Glutamatergic neuron (in vitro differentiated cells): ENCODE data around the gene ELF4. TPM values are rescaled to one million over a fixed set of nuclear protein-coding genes. Genes with fewer than 3 reads are reported as not detected.

Experiments used
- DNase-seq: peaks from one replicate; pipeline ENCODE4 v3.0.0; 2022
- H3K27ac Mint-ChIP-seq: one replicate; pipeline ENCODE4 v1.8.0; 2020; ENCODE audit warnings: mild to moderate bottlenecking, mixed read lengths, inconsistent platforms; ENCODE audit not compliant: unreplicated experiment
- H3K27me3 Mint-ChIP-seq: one replicate; pipeline ENCODE4 v1.8.0; 2020; ENCODE audit warnings: mild to moderate bottlenecking, moderate library complexity, mixed read lengths, inconsistent platforms; ENCODE audit not compliant: unreplicated experiment
- H3K36me3 Mint-ChIP-seq: one replicate; pipeline ENCODE4 v1.8.0; 2020; ENCODE audit warnings: mild to moderate bottlenecking, mixed read lengths, inconsistent platforms; ENCODE audit not compliant: unreplicated experiment
- H3K4me1 Mint-ChIP-seq: one replicate; pipeline ENCODE4 v1.8.0; 2020; ENCODE audit warnings: mild to moderate bottlenecking, low read depth, mixed read lengths, inconsistent platforms; ENCODE audit not compliant: unreplicated experiment
- H3K4me3 Mint-ChIP-seq: one replicate; pipeline ENCODE4 v1.8.0; 2020; ENCODE audit warnings: mild to moderate bottlenecking, mixed read lengths, inconsistent platforms; ENCODE audit not compliant: unreplicated experiment
- H3K9me3 Mint-ChIP-seq: one replicate; pipeline ENCODE4 v1.8.0; 2020; ENCODE audit warnings: mild to moderate bottlenecking, moderate library complexity, mixed read lengths, inconsistent platforms; ENCODE audit not compliant: unreplicated experiment
- total RNA-seq: library from RNA; stranded (reverse); fragmentation: NEBNext Ultra II Directional; extraction: Animal tissue kit (Norgen Biotek cat#: 25700); gene quantifications from one replicate; pipeline ENCODE4 v1.2.1, GENCODE V29; 2021; ENCODE audit not compliant: unreplicated experiment
- TF ChIP-seq, protein P1 (sequence below): fragments of 200-600 bp; sonication (generic); IDR thresholded peaks from one replicate; pipeline ENCODE4 v1.5.0; 2021; ENCODE audit not compliant: partially characterized antibody, unreplicated experiment

ELF4 gene
- total RNA-seq, 1 donor from 2014 or later: 0.10 TPM

DNA sequence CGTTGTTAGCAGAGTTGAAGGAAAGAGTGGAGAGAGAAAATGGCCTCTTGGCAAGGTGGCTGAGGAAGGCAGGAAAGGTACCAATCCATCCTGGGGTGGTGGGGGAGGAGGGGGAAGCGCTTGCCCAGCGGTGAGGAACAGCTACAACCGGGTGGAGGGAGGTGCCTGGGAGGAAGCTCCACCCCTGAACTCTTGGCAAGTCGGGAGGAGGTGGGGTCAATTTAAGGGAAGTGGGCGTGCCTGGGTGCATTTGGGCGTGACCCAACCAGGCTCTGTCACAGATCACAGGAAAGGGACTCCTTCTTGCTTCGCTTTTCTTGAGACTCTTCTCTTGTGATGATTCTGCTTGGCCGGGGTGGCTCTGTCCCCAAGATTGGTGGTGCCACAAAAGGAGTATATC is 86.2 kb downstream of the ELF4 start:
- Mint-ChIP-seq H3K36me3 (no peaks in the 10 kb centered on the region), H3K27me3 (no peaks in the 10 kb centered on the region), H3K4me3 (no peak overlapping the region), H3K9me3 (no peaks in the 10 kb centered on the region), H3K27ac (no peak overlapping the region), H3K4me1 (no peaks in the 10 kb centered on the region)
- DNase-seq: peak; percentile 28
- TF ChIP-seq, protein P1, sequence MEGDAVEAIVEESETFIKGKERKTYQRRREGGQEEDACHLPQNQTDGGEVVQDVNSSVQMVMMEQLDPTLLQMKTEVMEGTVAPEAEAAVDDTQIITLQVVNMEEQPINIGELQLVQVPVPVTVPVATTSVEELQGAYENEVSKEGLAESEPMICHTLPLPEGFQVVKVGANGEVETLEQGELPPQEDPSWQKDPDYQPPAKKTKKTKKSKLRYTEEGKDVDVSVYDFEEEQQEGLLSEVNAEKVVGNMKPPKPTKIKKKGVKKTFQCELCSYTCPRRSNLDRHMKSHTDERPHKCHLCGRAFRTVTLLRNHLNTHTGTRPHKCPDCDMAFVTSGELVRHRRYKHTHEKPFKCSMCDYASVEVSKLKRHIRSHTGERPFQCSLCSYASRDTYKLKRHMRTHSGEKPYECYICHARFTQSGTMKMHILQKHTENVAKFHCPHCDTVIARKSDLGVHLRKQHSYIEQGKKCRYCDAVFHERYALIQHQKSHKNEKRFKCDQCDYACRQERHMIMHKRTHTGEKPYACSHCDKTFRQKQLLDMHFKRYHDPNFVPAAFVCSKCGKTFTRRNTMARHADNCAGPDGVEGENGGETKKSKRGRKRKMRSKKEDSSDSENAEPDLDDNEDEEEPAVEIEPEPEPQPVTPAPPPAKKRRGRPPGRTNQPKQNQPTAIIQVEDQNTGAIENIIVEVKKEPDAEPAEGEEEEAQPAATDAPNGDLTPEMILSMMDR: no peak

DNA sequence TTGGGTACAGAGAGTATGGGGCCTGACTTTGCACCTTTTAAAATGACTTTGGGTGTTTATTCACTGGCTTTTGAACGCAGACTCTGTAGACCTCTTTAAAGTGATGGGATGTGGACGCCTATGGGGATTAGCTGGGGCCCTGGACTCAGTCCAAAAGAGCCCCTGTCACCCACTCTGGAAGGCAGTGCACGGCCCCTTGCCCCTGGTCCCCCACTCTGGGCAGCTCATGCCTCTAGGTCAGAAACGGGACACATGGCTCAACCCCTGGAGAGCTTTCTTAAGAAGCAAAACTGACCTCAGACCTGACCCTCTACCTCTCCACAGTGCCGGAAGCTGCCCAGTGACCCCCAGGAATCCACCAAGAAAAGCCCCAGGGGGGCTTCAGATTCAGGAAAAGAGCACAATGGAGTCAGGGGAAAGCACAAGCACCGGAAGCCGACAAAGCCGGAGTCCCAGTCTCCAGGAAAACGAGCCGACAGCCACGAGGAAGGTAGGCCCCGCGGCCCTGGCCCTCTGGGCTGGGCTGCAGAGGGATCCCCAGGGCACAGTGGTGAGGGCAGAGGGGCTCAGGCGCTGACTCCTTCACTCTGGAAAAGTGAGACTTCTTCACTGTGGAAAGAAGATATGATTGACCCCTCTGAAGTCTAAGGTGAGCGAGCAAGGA is 89.5 kb downstream of the ELF4 start:
- Mint-ChIP-seq H3K4me3 (no peak overlapping the region), H3K4me1 (no peaks in the 10 kb centered on the region), H3K27ac (no peak overlapping the region), H3K27me3 (no peaks in the 10 kb centered on the region), H3K36me3 (no peaks in the 10 kb centered on the region), H3K9me3 (no peaks in the 10 kb centered on the region)
- no peak for DNase-seq
- TF ChIP-seq, protein P1: no peak

DNA sequence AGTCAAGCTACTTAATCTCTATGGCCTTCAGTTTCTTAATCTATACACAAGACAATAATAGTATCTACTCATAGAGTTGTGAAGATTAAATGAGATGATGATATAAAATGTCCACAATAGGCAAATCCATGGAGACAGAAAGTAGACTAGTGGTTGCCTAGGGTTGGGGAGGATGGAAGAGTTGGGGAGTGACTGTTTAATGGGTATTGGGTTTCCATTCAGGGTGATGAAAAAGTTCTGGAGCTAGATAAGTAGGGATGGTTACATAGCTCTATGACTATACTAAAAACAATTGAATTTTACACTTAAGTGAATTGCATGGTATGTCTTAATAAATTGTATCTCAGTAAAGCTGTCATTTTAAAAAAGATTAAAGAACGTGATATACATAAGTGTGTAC is 92.2 kb downstream of the ELF4 start:
- Mint-ChIP-seq H3K36me3 (no peaks in the 10 kb centered on the region), H3K4me3 (no peak overlapping the region), H3K4me1 (no peaks in the 10 kb centered on the region), H3K27me3 (no peaks in the 10 kb centered on the region), H3K27ac (no peak overlapping the region), H3K9me3 (no peaks in the 10 kb centered on the region)
- TF ChIP-seq, protein P1: no peak
- no peak for DNase-seq

DNA sequence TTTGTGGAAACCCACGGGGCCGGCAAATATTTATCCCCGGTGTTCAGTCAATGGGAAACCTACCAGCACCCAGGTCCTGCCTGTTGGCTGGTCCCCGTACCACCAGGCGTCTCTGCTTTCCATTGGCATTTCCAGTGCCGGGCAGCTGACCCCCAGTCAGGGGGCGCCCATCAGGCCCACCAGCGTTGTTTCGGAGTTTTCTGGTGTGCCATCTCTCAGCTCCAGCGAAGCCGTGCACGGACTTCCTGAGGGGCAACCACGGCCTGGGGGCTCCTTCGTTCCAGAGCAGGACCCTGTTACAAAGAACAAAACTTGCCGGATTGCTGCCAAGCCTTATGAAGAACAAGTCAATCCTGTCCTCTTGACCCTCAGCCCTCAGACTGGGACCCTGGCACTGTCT is 95.1 kb downstream of the ELF4 start:
- Mint-ChIP-seq H3K27ac (no peak overlapping the region), H3K27me3 (no peaks in the 10 kb centered on the region), H3K9me3 (no peaks in the 10 kb centered on the region), H3K4me3 (no peak overlapping the region), H3K4me1 (no peaks in the 10 kb centered on the region), H3K36me3 (no peaks in the 10 kb centered on the region)
- no peak for DNase-seq
- TF ChIP-seq, protein P1: no peak

Other genes starting within 250 kb of the ELF4 start
- gene UTP14A, start 204.3 kb downstream of the ELF4 start, total RNA-seq: 9.8 TPM
- gene BCORL1, start 127.9 kb downstream of the ELF4 start, total RNA-seq: 14.7 TPM
- 29.1 TPM for gene AIFM1, start 55.3 kb upstream of the ELF4 start, total RNA-seq
- 13.3 TPM for gene RAB33A, start 61.5 kb upstream of the ELF4 start, total RNA-seq
- gene ZNF280C, start 158.4 kb upstream of the ELF4 start, total RNA-seq: 13.0 TPM
- gene SLC25A14, start 229.4 kb upstream of the ELF4 start, total RNA-seq: 28.4 TPM